ENCODE measurements around the gene PNKP. TPM values are rescaled to one million over a fixed set of nuclear protein-coding genes. Genes with fewer than 3 reads are reported as not detected.

Gene PNKP
- total and polyA plus RNA-seq, 4 donors: 23.7 to 93.0 (median 70.8) TPM

- ATAC-seq (ENCODE audit: low FRiP score) (no peak), DNase-seq (no peak)
- H3K4me3 ChIP-seq (ENCODE audit: low read length in 2 of 2): no peak overlapping the region
- no peaks in the 10 kb centered on the region for H3K9me3 ChIP-seq (ENCODE audit: control insufficient read depth, low read length)
- no peaks in the 10 kb centered on the region for H3K4me1 ChIP-seq (ENCODE audit: control insufficient read depth in 1 of 2, insufficient read depth in 2 of 2, low read length in 2 of 2)
- no peaks in the 10 kb centered on the region for H3K27me3 ChIP-seq (ENCODE audit: control insufficient read depth in 1 of 2, insufficient read depth in 2 of 2, low read length in 1 of 2)
- H3K36me3 ChIP-seq (ENCODE audit: control insufficient read depth in 1 of 2, insufficient read depth in 2 of 2, low read length in 1 of 2): no peaks in the 10 kb centered on the region
- intact Hi-C loops (cut with DNase I): no loop called here
- WGBS, 2 donors: 93 to 100% methylated on average over 1 of the region's 1 CpG
- no peak overlapping the region for H3K27ac ChIP-seq (ENCODE audit: low read depth in 1 of 2, low read length in 2 of 2)
Observed at GRCh38 chr19:49892716-49893115, 25.3 kb upstream of the PNKP start.

GRCh38 chr19:49891393-49891792 is 24.0 kb upstream of the PNKP start:
- Histone ChIP-seq H3K4me1 (ENCODE audit: control insufficient read depth in 1 of 2, insufficient read depth in 2 of 2, low read length in 2 of 2) (no peaks in the 10 kb centered on the region), H3K9me3 (ENCODE audit: control insufficient read depth, low read length) (no peaks in the 10 kb centered on the region), H3K4me3 (ENCODE audit: low read length in 2 of 2) (no peak overlapping the region), H3K27me3 (ENCODE audit: control insufficient read depth in 1 of 2, insufficient read depth in 2 of 2, low read length in 1 of 2) (no peaks in the 10 kb centered on the region), H3K36me3 (ENCODE audit: control insufficient read depth in 1 of 2, insufficient read depth in 2 of 2, low read length in 1 of 2) (no peaks in the 10 kb centered on the region), H3K27ac (ENCODE audit: low read depth in 1 of 2, low read length in 2 of 2) (no peak overlapping the region)
- intact Hi-C loops (cut with DNase I): no loop called here
- ATAC-seq (ENCODE audit: low FRiP score) (no peak), DNase-seq (no peak)
- WGBS, 2 donors: 79 to 83% methylated on average over 17 of the region's 17 CpGs

- ATAC-seq (ENCODE audit: low FRiP score): peak; percentile 2
- intact Hi-C loops (cut with DNase I): no loop called here
- H3K4me3 ChIP-seq (ENCODE audit: low read length in 2 of 2): no peak overlapping the region
Observed at GRCh38 chr19:49890349-49891311, 23.3 kb upstream of the PNKP start.

GRCh38 chr19:49889687-49890348 is 22.4 kb upstream of the PNKP start:
- Histone ChIP-seq H3K27me3 (ENCODE audit: control insufficient read depth in 1 of 2, insufficient read depth in 2 of 2, low read length in 1 of 2) (no peaks in the 10 kb centered on the region), H3K4me3 (ENCODE audit: low read length in 2 of 2) (no peak overlapping the region), H3K36me3 (ENCODE audit: control insufficient read depth in 1 of 2, insufficient read depth in 2 of 2, low read length in 1 of 2) (no peaks in the 10 kb centered on the region), H3K27ac (ENCODE audit: low read depth in 1 of 2, low read length in 2 of 2) (no peak overlapping the region), H3K9me3 (ENCODE audit: control insufficient read depth, low read length) (no peaks in the 10 kb centered on the region), H3K4me1 (ENCODE audit: control insufficient read depth in 1 of 2, insufficient read depth in 2 of 2, low read length in 2 of 2) (no peaks in the 10 kb centered on the region)
- 22 to 28% methylated on average over 50 to 71 of the region's 71 CpGs for whole genome bisulfite sequencing, 2 donors
- intact Hi-C loops (cut with DNase I): no loop called here
- peak; percentile 72 for ATAC-seq (ENCODE audit: low FRiP score)
- DNase-seq: peak; percentile 83 to 93

More at GRCh38 chr19:49890349-49891311, 23.3 kb upstream of the PNKP start:
- Histone ChIP-seq H3K27ac (ENCODE audit: low read depth in 1 of 2, low read length in 2 of 2) (no peak overlapping the region), H3K9me3 (ENCODE audit: control insufficient read depth, low read length) (no peaks in the 10 kb centered on the region), H3K36me3 (ENCODE audit: control insufficient read depth in 1 of 2, insufficient read depth in 2 of 2, low read length in 1 of 2) (no peaks in the 10 kb centered on the region), H3K27me3 (ENCODE audit: control insufficient read depth in 1 of 2, insufficient read depth in 2 of 2, low read length in 1 of 2) (no peaks in the 10 kb centered on the region), H3K4me1 (ENCODE audit: control insufficient read depth in 1 of 2, insufficient read depth in 2 of 2, low read length in 2 of 2) (no peaks in the 10 kb centered on the region)
- WGBS, 2 donors: 12 to 14% methylated on average over 57 to 69 of the region's 69 CpGs
- no peak for DNase-seq

GRCh38 chr19:49889038-49889686 is 21.8 kb upstream of the PNKP start:
- peaks cover 3 to 5% of the 10 kb centered on the region in 2 donors for H3K36me3 ChIP-seq (ENCODE audit: control insufficient read depth in 1 of 2, insufficient read depth in 2 of 2, low read length in 1 of 2)

DNA sequence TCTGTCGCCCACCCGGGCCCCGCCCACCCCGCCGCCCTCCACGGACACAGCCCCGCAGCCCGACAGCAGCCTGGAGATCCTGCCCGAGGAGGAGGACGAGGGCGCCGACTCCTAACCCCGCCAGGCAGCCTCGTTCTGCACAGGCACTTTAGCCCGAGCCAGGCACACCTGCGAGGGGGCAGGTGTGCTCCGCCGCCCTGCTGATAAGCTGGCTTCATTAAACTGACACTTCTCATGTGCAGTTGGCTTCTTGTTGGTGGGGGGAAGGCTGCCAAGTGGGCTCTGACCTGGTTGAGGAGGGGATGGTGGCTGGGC is 21.1 kb upstream of the PNKP start:
- Histone ChIP-seq H3K4me1 (ENCODE audit: control insufficient read depth in 1 of 2, insufficient read depth in 2 of 2, low read length in 2 of 2) (no peaks in the 10 kb centered on the region), H3K4me3 (ENCODE audit: low read length in 2 of 2) (no peak overlapping the region), H3K27ac (ENCODE audit: low read depth in 1 of 2, low read length in 2 of 2) (no peak overlapping the region), H3K27me3 (ENCODE audit: control insufficient read depth in 1 of 2, insufficient read depth in 2 of 2, low read length in 1 of 2) (no peaks in the 10 kb centered on the region), H3K36me3 (ENCODE audit: control insufficient read depth in 1 of 2, insufficient read depth in 2 of 2, low read length in 1 of 2) (peaks cover 3 to 7% of the 10 kb centered on the region in 2 donors), H3K9me3 (ENCODE audit: control insufficient read depth, low read length) (no peaks in the 10 kb centered on the region)
- no peak for ATAC-seq (ENCODE audit: low FRiP score)
- WGBS, 2 donors: 88 to 90% methylated on average over 11 to 18 of the region's 18 CpGs
- intact Hi-C loops (cut with DNase I): no loop called here
- DNase-seq: no peak

More at GRCh38 chr19:49889038-49889686, 21.8 kb upstream of the PNKP start:
- Histone ChIP-seq H3K4me3 (ENCODE audit: low read length in 2 of 2) (no peak overlapping the region), H3K27me3 (ENCODE audit: control insufficient read depth in 1 of 2, insufficient read depth in 2 of 2, low read length in 1 of 2) (no peaks in the 10 kb centered on the region), H3K27ac (ENCODE audit: low read depth in 1 of 2, low read length in 2 of 2) (no peak overlapping the region), H3K4me1 (ENCODE audit: control insufficient read depth in 1 of 2, insufficient read depth in 2 of 2, low read length in 2 of 2) (no peaks in the 10 kb centered on the region), H3K9me3 (ENCODE audit: control insufficient read depth, low read length) (no peaks in the 10 kb centered on the region)
- ATAC-seq (ENCODE audit: low FRiP score) (no peak), DNase-seq (no peak)
- WGBS, 2 donors: 94 to 96% methylated on average over 23 of the region's 23 CpGs
- intact Hi-C loops (cut with DNase I): no loop called here

DNA sequence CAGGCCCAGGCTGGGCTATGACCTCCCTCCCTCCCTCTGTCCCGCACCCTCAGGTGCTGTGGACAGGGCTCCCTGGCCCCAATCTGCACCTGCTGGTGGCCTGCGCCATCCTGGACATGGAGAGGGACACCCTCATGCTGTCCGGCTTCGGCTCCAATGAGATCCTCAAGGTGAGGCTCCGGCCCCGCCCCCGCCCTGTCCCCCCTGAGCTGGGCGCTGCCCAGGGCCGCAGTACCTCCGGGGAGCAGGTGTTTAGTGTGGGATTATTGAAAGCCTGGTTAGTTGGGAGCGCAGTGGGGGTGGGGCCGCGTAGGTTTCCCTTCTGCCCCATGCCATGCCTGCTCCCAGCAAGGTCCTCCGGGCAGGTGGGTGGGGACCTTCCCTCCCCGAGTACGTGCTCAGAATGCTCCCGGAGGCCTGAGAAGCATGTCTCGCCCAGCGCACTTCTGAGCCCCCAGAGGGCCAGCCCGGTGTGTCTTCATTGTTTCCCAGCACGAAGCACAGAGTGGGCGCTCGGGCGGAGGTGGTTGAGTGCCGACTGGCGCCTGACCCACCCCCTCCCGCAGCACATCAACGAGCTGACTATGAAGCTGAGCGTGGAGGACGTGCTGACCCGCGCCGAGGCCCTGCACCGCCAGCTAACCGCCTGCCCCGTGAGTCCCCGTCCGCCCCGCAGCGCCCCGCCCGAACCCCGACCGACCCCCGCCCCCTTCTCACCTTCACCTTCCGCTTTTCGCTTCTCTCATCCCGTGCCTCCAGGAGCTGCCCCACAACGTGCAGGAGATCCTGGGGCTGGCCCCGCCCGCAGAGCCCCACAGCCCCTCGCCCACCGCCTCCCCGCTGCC is 20.5 kb upstream of the PNKP start:
- Histone ChIP-seq H3K9me3 (ENCODE audit: control insufficient read depth, low read length) (no peaks in the 10 kb centered on the region), H3K36me3 (ENCODE audit: control insufficient read depth in 1 of 2, insufficient read depth in 2 of 2, low read length in 1 of 2) (peaks cover 3 to 11% of the 10 kb centered on the region in 2 donors), H3K4me1 (ENCODE audit: control insufficient read depth in 1 of 2, insufficient read depth in 2 of 2, low read length in 2 of 2) (no peaks in the 10 kb centered on the region), H3K4me3 (ENCODE audit: low read length in 2 of 2) (no peak overlapping the region), H3K27ac (ENCODE audit: low read depth in 1 of 2, low read length in 2 of 2) (no peak overlapping the region), H3K27me3 (ENCODE audit: control insufficient read depth in 1 of 2, insufficient read depth in 2 of 2, low read length in 1 of 2) (no peaks in the 10 kb centered on the region)
- WGBS, 2 donors: 75 to 86% methylated on average over 50 to 54 of the region's 54 CpGs
- ATAC-seq (ENCODE audit: low FRiP score): no peak
- no peak for DNase-seq
- intact Hi-C loops (cut with DNase I): no loop called here

DNA sequence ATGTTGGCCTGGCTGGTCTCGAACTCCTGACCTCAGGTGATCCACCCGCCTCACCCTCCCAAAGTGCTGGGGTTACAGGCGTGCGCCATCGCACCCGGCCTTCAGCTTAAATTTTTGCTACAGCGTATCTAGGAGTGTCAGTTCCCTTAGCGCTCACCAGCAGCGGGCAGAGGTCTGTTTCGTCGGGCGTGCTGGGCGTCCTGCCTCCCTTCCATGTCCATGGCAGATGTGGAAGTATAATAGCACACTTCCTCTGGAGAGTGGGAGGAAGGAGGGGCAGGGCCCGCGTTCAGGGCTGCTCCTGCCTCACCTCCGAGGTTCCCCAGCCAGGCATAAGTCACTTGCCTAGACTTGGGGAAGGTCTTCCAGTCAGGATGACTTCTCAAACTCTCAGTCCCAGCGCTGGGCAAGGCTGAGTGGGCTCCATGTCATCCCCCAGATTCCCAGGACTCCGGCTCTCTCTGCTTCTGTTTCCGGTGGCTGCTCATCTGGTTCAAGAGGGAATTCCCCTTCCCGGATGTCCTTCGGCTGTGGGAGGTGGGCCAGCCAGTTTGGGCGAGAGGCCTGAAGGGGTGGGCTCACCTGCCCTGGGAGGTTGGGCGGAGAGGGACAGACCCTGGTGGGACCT is 19.8 kb upstream of the PNKP start:
- Histone ChIP-seq H3K4me3 (ENCODE audit: low read length in 2 of 2) (no peak overlapping the region), H3K27ac (ENCODE audit: low read depth in 1 of 2, low read length in 2 of 2) (no peak overlapping the region)

More for the DNA sequence above, 19.8 kb upstream of the PNKP start:
- no peaks in the 10 kb centered on the region for H3K4me1 ChIP-seq (ENCODE audit: control insufficient read depth in 1 of 2, insufficient read depth in 2 of 2, low read length in 2 of 2)
- intact Hi-C loops (cut with DNase I): no loop called here
- 80 to 83% methylated on average over 21 to 23 of the region's 23 CpGs for WGBS, 2 donors
- no peaks in the 10 kb centered on the region for H3K27me3 ChIP-seq (ENCODE audit: control insufficient read depth in 1 of 2, insufficient read depth in 2 of 2, low read length in 1 of 2)
- no peak for ATAC-seq (ENCODE audit: low FRiP score)
- H3K36me3 ChIP-seq (ENCODE audit: control insufficient read depth in 1 of 2, insufficient read depth in 2 of 2, low read length in 1 of 2): peaks cover 3 to 14% of the 10 kb centered on the region in 2 donors
- no peak for DNase-seq
- no peaks in the 10 kb centered on the region for H3K9me3 ChIP-seq (ENCODE audit: control insufficient read depth, low read length)

All from aorta (tissue), 5 donors.